Stimulated activated CD8-positive, alpha-beta memory T cell treated with anti-CD3 and anti-CD28 coated beads, Interleukin-7, amount 100 ng/mL, for 24 hours (primary cell): ENCODE data around the gene SNRPB.

Source experiments
- DNase-seq: peaks from one replicate; pipeline ENCODE4 v3.0.0-alpha.2; 2020; ENCODE audit warnings: low read depth

Gene SNRPB

DNA sequence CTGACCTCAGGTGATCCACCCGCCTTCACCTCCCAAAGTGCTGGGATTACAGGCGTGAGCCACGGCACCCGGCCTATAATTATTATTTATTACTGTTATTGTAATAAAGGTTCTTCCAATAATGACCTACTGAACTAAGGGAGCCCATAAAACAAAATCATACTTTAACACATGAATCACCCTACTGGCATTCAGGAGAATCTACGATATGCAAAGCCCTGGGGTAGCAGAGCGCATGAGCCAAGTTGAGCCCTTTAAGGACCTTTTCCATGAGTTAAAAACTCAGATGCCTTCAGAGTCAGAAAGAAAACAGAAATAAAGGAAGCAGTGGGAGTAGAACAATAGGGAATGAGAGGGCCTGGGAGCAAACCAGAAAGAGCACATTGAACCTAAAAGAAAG is 41.5 kb downstream of the SNRPB start:
- DNase-seq = no peak

DNA sequence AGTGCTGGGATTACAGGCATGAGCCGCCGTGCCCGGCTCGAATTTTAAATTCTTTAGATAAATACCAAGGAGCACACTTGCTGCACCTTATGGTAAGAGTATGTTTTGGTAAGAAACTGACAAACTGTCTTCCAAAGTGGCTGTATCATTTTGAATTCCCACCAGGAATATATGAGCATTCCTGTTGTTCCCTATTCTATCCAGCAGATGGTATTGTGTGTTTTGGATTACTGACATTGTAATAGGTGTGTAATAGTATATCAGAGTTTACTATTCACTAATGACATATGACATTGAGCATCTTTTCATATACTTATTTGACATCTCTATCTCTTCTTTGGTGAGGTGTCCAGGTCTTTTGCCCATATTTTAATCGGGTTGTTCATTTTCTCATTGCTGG is 49.3 kb downstream of the SNRPB start:
- DNase-seq = no peak

DNA sequence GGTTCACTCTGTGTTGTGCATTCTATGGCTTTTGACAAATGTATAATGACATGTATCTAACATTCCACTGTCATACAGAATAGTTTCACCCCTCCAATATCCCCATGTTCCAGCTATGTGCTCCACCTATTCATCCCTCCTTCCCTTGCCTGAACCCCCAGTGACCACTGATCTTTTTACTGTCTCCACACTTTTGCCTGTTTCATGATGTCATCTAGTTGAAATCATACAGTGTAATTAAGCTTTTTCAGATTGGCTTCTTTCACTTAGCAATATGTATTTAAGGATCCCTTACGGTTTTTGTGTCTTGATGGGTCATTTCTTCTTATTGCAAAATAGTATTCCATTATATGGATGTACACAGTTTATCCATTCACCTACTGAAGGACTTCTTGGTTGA is 50.1 kb downstream of the SNRPB start:
- DNase-seq = no peak

DNA sequence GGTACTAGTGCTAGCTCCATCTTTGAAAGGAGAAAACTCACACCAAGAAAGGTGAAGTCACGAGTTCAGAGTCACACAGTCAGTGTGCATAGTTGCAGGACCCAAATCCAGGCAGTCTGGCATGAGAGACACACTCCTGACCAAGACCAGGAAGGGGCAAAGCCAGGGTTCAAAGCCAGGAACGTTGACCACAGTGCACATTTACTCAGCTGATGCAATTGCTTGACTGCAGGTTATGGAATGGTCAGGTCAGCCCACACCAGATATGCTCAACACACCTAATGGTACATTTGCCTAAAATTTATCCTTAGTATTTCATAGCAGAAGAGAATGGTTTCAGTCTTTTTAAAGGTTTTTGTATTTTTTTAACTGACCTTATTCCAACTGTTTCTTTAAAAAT is 52.2 kb downstream of the SNRPB start:
- DNase-seq = no peak

DNA sequence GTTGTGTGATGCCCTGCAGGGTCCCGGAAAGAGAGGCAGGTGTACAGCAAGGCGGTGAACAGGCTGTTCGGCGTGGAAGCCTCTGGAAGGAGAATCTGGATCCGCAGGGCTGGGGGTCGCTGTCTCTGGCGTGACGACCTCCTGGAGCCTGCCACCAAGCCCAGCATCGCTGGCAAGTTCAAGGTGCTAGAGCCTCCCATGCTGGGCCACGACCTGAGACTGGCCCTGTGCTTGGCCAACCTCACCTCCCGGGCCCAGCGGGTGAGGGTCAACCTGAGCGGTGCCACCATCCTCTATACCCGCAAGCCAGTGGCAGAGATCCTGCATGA is 53.4 kb downstream of the SNRPB start:
- DNase-seq = no peak

DNA sequence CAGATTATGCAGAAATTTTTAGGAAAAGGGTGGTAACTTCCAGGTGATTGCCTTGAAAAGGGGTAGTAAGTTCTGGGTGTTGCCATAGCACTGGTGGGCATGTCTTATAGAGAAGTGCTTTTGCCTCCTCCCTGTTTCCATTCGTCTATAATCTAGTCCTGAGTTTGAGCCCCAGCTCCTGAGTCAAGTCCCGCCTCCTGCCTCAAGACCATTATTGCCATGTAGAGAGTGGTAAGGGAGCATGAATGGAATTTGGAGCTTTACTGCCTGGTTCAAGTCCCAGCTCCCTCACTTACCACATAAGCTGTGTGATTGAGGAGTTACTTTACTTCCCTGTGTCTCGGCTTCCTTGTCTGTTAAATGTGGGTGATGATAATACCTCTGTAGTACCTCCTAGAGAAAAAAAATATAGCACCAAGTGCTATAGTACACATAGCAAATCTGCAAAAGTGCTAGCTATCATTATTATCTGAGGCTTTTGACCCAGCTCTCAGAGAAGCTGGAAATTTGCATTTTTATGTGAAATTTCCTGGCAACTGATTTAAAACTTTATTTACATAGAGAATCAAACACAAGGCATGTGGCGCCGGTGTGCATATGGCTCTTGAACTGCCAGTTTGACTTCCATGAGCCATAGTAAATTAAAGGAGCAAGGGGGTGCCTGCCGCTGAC is 53.9 kb downstream of the SNRPB start:
- DNase-seq = no peak
